Measurements from ENCODE around the gene FSTL4. TPM values are rescaled to one million over a fixed set of nuclear protein-coding genes. Genes with fewer than 3 reads are reported as not detected.
"Not testable (repeated sequence)": the region's sequence is repeated elsewhere in the genome, so short reads cannot be mapped to it uniquely, and the experiment has no call there.

Gene FSTL4
- total RNA-seq, 1 donor from 2014 or later, result not detected

- intact Hi-C loops (cut with DNase I), result no loop called here
- ATAC-seq (ENCODE audit: poor library complexity) (no peak), DNase-seq (no peak)
These were observed 412.1 kb downstream of the FSTL4 start for GRCh38 chr5:133200256-133200655.

GRCh38 chr5:133199417-133200178 lies 412.7 kb downstream of the FSTL4 start:
- intact Hi-C loops (cut with DNase I), result no loop called here
- no peak for DNase-seq
- no peak for ATAC-seq (ENCODE audit: poor library complexity)

GRCh38 chr5:133198511-133198910 lies 413.8 kb downstream of the FSTL4 start:
- no peak for ATAC-seq (ENCODE audit: poor library complexity)
- no peak for DNase-seq
- intact Hi-C loops (cut with DNase I), result no loop called here

- no peak for ATAC-seq (ENCODE audit: poor library complexity)
- intact Hi-C loops (cut with DNase I), result no loop called here
These were observed 415.8 kb downstream of the FSTL4 start for GRCh38 chr5:133196441-133197085.

GRCh38 chr5:133195250-133195649 lies 417.1 kb downstream of the FSTL4 start:
- intact Hi-C loops (cut with DNase I), result no loop called here
- no peak for ATAC-seq (ENCODE audit: poor library complexity)
- DNase-seq, result no peak

More at GRCh38 chr5:133196441-133197085, 415.8 kb downstream of the FSTL4 start:
- DNase-seq, result no peak

GRCh38 chr5:133193794-133194193 lies 418.5 kb downstream of the FSTL4 start:
- ATAC-seq (ENCODE audit: poor library complexity) (no peak), DNase-seq (no peak)
- intact Hi-C loops (cut with DNase I), result no loop called here

- ATAC-seq (ENCODE audit: poor library complexity) (no peak), DNase-seq (no peak)
- intact Hi-C loops (cut with DNase I), result no loop called here
These were observed 419.6 kb downstream of the FSTL4 start for GRCh38 chr5:133192716-133193115.

GRCh38 chr5:133189881-133190280 lies 422.5 kb downstream of the FSTL4 start:
- ATAC-seq (ENCODE audit: poor library complexity), result no peak
- intact Hi-C loops (cut with DNase I), result no loop called here
- DNase-seq, result no peak

- ATAC-seq (ENCODE audit: poor library complexity), result no peak
- intact Hi-C loops (cut with DNase I), result no loop called here
These were observed 432.9 kb downstream of the FSTL4 start for GRCh38 chr5:133179405-133179804.

GRCh38 chr5:133170756-133171387 lies 441.5 kb downstream of the FSTL4 start:
- DNase-seq; ATAC-seq (ENCODE audit: poor library complexity); intact Hi-C loops (cut with DNase I): not testable (repeated sequence)

More at GRCh38 chr5:133179405-133179804, 432.9 kb downstream of the FSTL4 start:
- DNase-seq, result no peak

- intact Hi-C loops (cut with DNase I), result no loop called here
- no peak for ATAC-seq (ENCODE audit: poor library complexity)
- no peak for DNase-seq
These were observed 447.6 kb downstream of the FSTL4 start for GRCh38 chr5:133164759-133165158.

- ATAC-seq (ENCODE audit: poor library complexity), result no peak
- DNase-seq, result no peak
- intact Hi-C loops (cut with DNase I), result no loop called here
These were observed 448.5 kb downstream of the FSTL4 start for GRCh38 chr5:133163839-133164238.

- intact Hi-C loops (cut with DNase I), result no loop called here
- DNase-seq, result no peak
- no peak for ATAC-seq (ENCODE audit: poor library complexity)
These were observed 452.8 kb downstream of the FSTL4 start for GRCh38 chr5:133159543-133159942.

GRCh38 chr5:133155326-133155969 lies 456.9 kb downstream of the FSTL4 start:
- DNase-seq (no peak), ATAC-seq (ENCODE audit: poor library complexity) (no peak)
- intact Hi-C loops (cut with DNase I), result no loop called here

GRCh38 chr5:133154274-133155075 lies 457.9 kb downstream of the FSTL4 start:
- ATAC-seq (ENCODE audit: poor library complexity) (no peak), DNase-seq (no peak)
- intact Hi-C loops (cut with DNase I), result no loop called here

- ATAC-seq (ENCODE audit: poor library complexity) (no peak), DNase-seq (no peak)
- intact Hi-C loops (cut with DNase I), result no loop called here
These were observed 461.3 kb downstream of the FSTL4 start for GRCh38 chr5:133150909-133151544.

GRCh38 chr5:133149345-133149744 lies 463.0 kb downstream of the FSTL4 start:
- no peak for ATAC-seq (ENCODE audit: poor library complexity)
- intact Hi-C loops (cut with DNase I), result no loop called here
- DNase-seq, result no peak

Data from Right ventricle myocardium superior (tissue), 1 donor.